Cardiac fibroblast (primary cell): ENCODE measurements around the gene INHBC.
"Not testable (repeated sequence)": the region's sequence is repeated elsewhere in the genome, so short reads cannot be mapped to it uniquely, and the experiment has no call there.

ENCODE experiments used
- DNase-seq, 2 donors: peaks; one replicate each; pipeline versions ENCODE4 v3.0.0 to v3.0.0-alpha.2; 2010; ENCODE audit warnings: low read depth in 2 of 2
- H3K4me3 ChIP-seq, 2 donors: replicated peaks in 1 of 2; 1 replicate in 1 of 2; 2 replicates in 1 of 2; pipeline ENCODE4 v1.5.1; 2011; ENCODE audit warnings: low read depth in 2 of 2, low read length in 2 of 2, mild to moderate bottlenecking in 2 of 2, moderate library complexity in 1 of 2
- TF ChIP-seq, protein P1 (sequence below): IDR thresholded peaks from one replicate; pipeline ENCODE4 v1.5.1; 2011; ENCODE audit warnings: low read depth, mild to moderate bottlenecking, low read length, inconsistent platforms

Gene INHBC

GRCh38 chr12:57439762-57440266 is 5.2 kb downstream of the INHBC start:
- TF ChIP-seq, protein P1, sequence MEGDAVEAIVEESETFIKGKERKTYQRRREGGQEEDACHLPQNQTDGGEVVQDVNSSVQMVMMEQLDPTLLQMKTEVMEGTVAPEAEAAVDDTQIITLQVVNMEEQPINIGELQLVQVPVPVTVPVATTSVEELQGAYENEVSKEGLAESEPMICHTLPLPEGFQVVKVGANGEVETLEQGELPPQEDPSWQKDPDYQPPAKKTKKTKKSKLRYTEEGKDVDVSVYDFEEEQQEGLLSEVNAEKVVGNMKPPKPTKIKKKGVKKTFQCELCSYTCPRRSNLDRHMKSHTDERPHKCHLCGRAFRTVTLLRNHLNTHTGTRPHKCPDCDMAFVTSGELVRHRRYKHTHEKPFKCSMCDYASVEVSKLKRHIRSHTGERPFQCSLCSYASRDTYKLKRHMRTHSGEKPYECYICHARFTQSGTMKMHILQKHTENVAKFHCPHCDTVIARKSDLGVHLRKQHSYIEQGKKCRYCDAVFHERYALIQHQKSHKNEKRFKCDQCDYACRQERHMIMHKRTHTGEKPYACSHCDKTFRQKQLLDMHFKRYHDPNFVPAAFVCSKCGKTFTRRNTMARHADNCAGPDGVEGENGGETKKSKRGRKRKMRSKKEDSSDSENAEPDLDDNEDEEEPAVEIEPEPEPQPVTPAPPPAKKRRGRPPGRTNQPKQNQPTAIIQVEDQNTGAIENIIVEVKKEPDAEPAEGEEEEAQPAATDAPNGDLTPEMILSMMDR, result no peak
- DNase-seq, result no peak

DNA sequence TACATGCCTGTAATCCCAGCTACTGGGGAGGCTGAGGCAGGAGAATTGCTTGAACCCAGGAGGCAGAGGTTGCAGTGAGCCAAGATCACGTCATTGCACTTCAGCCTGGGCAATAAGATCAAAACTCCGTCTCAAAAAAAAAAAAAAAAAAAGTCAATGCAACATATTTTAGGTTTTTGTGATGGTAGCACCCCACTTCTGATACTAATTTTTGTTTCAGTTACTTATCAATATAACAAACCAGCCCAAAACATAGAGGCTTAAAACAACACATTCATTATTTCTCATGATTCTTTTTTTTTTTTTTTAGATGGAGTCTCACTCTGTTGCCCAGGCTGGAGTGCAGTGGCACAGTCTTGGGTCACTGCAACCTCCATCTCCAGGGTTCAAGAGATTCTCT is 6.8 kb downstream of the INHBC start:
- H3K4me3 ChIP-seq, DNase-seq: not testable (repeated sequence)

More at GRCh38 chr12:57439762-57440266, 5.2 kb downstream of the INHBC start:
- H3K4me3 ChIP-seq, result no peak overlapping the region

DNA sequence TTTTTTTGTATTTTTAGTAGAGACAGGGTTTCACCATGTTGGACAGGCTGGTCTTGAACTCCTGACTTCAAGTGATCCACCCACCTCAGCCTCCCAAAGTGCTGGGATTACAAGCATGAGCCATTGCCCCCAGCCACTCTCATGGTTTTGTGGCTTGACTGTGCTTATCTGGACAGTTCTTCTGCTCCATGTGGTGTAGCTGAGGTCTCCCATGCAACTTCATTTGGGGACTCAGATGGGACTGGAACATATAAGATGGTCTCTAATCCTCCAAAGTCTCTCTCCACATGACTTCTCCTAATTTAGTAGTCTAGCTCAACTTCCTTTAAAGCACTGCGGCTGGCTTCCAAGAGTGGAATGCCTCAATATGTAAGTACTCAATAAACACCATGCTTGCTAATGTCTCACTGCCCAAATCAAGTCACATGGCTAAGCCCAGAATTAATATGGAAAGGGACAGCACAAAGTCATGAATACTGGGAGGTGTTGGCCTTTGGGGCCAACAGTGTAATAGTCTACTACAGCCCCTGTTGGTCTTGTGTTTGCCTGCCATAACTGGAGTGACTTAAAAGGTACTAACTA is 7.4 kb downstream of the INHBC start:
- H3K4me3 ChIP-seq, result no peak overlapping the region
- TF ChIP-seq, protein P1, result no peak
- DNase-seq, result no peak

DNA sequence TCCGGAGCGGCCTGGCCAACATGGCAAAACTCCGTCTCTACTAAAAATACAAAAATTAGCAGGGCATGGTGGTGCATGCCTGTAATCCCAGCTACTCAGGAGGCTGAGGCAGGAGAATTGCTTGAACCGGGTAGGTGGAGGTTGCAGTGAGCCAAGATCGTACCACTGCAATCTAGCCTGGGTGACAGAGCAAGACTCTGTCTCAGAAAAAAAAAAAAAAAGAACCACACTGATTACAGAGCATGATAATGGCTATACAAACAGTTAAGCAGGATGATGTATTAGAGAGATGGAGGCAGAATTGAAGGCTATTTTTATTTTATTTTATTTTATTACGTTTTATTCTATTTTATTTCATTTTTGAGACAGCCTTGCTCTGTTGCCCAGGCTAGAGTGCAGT is 9.8 kb downstream of the INHBC start:
- H3K4me3 ChIP-seq, DNase-seq: not testable (repeated sequence)

- H3K4me3 ChIP-seq, result no peak overlapping the region
- TF ChIP-seq, protein P1, result no peak
- no peak for DNase-seq
Measured at GRCh38 chr12:57444744-57445143, 10.2 kb downstream of the INHBC start.

GRCh38 chr12:57446292-57446960 is 11.8 kb downstream of the INHBC start:
- no peak overlapping the region for H3K4me3 ChIP-seq
- TF ChIP-seq, protein P1, result no peak
- DNase-seq, result no peak

GRCh38 chr12:57448669-57449068 is 14.1 kb downstream of the INHBC start:
- no peak overlapping the region for H3K4me3 ChIP-seq
- no peak for DNase-seq
- TF ChIP-seq, protein P1, result no peak

DNA sequence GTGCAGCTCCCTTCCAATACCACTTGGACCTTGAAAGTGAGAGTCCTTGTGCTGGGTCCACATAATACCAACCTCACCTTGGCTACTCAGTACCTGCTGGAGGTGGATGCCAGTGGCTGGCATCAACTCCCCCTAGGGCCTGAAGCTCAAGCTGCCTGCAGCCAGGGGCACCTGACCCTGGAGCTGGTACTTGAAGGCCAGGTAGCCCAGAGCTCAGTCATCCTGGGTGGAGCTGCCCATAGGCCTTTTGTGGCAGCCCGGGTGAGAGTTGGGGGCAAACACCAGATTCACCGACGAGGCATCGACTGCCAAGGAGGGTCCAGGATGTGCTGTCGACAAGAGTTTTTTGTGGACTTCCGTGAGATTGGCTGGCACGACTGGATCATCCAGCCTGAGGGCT is 14.8 kb downstream of the INHBC start:
- no peak for DNase-seq
- TF ChIP-seq, protein P1, result no peak
- no peak overlapping the region for H3K4me3 ChIP-seq
